Amniotic epithelial cell (primary cell): Measurements from ENCODE around the gene ACVR1.
"Not testable (repeated sequence)": the region's sequence is repeated elsewhere in the genome, so short reads cannot be mapped to it uniquely, and the experiment has no call there.

Source experiments
- DNase-seq: peaks from one replicate; pipeline ENCODE4 v3.0.0-alpha.2; 2010; ENCODE audit warnings: low read depth

Gene ACVR1

DNA sequence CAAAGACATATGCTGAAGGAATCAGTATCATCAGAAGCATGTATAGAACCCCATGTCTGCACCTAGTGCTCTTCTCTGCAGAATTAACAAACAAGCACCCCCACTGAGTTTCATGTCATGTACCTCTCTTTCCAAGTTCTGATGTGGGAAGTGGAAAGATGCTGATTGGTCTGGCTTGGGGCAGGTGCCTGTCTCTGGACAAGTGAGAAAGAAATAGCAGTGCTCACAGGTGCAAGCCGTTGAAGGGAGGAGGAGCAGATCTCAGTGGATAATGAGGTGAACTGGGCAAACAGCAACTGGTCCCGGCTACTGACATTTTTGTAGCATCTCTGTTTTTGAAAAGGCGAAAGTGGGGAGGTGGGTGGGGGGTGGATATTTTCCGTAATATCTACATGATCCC is 17.5 kb upstream of the ACVR1 start:
- DNase-seq = no peak

- no peak for DNase-seq
Observed at GRCh38 chr2:157891643-157892041, 15.5 kb upstream of the ACVR1 start.

GRCh38 chr2:157890969-157891642 is 15.0 kb upstream of the ACVR1 start:
- no peak for DNase-seq

DNA sequence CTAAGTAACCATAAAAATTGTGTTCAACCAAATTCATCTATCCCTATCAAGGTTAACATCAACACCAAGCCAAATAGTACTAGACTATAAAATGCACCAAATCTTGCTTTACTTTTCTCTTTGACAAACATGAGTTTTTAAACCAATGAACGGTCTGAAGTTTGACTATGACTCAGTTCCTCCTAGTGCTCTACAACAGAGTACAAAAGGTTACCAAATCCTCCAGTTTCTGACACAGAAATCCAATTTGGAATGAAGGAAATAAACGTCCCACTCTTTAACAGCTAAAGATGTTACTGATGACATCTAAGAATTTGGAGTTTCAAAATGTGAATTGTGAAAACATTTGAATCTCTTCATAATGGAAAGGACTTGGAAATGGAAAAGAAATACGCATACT is 11.8 kb upstream of the ACVR1 start:
- no peak for DNase-seq

GRCh38 chr2:157884533-157884932 is 8.4 kb upstream of the ACVR1 start:
- DNase-seq = not testable (repeated sequence)

- no peak for DNase-seq
Observed at GRCh38 chr2:157880927-157881326, 4.8 kb upstream of the ACVR1 start.

- no peak for DNase-seq
Observed at GRCh38 chr2:157877761-157878400, 1.8 kb upstream of the ACVR1 start.

DNA sequence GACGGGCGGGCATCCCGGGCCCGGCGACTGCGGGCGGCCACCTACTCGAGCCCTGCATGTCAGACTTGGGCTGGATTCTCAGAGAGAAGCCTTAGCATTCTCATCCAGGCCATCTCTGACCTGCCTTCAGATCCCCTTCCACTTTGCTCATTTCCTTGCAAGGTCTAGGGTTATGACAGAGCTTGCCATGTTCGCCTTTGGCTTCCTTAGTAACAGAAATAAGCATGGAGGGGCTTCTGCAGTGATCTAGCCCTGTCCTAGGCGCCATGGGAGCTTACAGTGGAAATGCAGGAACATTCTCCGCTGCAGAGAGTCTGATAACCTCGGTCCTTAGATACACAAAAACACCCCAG is 632 bp upstream of the ACVR1 start:
- DNase-seq = no peak

DNA sequence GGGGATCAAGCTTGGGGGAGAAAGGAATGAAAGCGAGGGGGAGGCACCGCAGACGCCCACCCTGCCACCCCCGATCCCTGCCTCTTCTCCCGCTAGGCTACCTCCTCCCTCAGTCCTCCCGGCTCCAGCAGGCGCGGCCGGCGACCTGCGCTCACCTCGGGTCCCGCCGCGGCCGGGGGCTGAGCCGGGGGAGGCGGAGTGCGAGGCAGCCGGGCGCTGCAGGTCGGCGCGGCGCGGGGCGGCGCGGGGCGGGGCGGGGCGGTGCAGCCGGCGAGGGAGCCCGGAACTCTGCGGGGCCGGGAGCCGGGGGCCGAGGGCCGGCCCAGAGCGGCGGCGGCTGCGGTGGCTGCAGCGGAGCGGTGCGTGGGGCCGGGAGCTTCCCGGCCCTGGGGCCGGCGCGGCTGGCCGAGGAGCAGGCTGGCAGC is 477 bp downstream of the ACVR1 start:
- DNase-seq = peak; percentile 17

DNA sequence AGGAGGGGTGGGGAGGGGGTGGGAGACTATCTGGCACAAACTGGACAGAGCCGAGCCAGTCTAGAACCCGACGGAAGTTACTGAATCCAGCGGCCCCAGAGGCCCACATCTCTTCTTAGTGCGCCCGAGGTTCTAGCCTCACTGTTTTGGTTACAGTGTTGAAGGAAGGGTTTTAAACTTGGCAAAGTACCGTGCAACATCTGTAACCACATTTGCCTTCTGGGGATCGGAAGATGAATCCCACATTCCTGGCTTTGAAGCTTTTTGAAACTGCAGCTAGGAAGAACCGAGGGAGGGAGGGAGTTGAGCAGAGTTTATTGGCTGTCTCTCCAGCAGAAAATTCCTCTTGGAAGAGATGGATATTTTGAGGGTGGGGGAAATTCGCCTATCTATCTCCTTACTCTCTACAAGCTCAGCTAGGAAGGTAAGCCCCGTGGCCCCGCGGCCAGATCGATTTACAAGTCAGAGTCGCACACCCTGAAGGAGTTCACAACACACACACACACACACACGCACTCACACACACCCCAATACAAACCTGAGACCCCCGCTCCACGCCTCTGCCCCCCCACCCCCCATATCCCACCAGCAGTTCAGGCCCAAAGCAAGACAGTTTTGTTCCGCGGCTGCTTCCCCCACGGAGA is 1.0 kb downstream of the ACVR1 start:
- peak; percentile 81 for DNase-seq

GRCh38 chr2:157874348-157874747 is 1.8 kb downstream of the ACVR1 start:
- peak; percentile 32 for DNase-seq

DNA sequence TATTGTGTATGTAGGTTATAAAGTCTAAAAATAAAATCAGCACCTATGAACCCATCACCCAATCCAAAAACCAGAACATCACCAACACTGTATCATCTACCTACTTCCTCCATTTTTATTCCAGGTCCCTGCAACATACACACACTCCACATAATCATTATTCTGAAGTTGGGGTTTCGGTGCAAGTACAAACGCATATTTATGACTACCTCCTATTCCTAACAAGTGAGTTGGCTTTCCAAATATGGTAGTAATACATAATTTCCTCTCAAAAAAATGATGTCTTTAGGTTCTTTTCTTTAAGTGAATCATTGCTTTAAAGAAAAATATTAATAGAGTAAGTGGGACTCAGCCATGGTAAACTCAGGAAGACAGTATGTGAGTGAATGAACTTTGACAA is 3.3 kb downstream of the ACVR1 start:
- no peak for DNase-seq

DNA sequence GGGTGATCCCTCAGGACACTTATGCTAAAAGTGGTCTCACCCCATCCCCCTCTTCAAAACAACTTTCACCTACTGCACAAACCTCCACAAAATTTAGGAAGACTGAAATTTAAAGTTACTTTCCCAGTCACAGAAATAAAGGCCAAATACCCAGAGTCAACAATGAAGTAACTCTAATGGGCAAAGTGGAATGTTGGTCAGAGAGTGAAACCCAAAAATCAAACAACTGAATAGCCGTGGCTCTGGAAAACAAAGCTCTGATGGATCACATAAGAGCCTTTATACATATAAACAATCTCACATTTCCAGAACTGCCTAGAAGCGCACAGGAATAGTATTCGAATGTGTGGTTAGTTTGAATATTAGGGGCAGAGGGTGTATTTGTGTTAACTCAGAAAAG is 4.7 kb downstream of the ACVR1 start:
- no peak for DNase-seq

DNA sequence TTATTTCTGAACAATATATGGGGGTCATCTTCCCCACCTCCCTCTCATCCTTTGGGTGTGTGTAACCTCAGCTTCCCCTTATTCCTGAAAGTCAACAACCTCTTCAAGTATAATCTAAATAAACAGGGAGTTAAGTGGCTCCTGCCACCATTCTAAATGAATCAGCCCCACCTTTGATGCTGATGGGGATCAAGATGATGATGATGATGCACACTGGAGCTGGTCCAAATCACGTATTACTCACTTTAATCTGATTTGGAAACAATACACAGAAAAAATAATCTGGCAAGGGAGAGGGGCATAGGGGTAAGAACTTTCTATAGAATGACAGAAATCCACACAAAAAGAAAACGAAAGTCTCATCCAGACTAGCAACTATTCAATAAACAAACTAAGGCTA is 7.1 kb downstream of the ACVR1 start:
- no peak for DNase-seq

GRCh38 chr2:157867703-157868102 is 8.4 kb downstream of the ACVR1 start:
- no peak for DNase-seq

DNA sequence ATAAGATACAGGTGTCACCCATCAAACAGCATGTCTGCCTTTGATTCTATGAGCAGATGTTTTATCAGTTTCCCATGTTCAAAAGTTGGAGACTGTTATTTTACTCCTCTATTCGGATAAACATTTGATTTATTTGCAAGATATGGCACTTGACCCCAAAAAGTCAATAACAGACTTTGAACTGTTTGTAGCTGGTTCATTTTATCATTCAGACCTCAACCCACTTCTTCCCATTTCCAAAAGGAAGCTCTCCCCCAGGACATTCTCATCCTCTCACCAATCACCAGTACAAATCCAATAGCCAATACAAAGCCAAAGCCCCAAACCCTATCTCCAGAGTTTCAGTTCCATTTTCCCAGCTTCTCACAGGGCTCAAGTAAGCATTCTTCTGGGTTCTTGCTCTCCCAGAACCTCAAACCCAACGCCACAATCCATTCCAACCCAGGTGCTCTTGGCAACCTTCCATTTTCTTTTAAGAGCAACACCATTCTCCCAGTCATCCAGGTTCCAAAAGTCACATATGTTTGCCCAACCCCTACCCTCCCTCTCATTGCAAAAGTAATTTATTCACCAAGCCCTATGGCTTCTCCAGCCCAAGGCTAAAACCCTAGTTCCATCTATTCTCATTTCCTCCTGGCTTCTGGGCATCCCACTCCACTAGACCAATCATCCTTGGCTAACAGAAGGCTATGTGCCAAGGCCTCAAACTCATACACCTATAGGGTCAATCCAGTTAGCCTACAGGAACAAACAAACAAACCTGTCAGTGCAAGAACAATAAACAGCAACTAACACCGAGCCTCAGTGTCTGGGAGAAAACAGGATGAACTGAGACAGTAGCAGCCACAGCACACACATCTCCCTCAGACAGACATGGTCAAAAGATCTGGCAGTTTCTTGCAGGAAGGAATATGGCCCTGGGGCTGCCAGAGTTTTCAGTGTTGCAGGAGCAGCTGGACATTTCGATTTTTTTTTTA is 9.2 kb downstream of the ACVR1 start:
- no peak for DNase-seq

DNA sequence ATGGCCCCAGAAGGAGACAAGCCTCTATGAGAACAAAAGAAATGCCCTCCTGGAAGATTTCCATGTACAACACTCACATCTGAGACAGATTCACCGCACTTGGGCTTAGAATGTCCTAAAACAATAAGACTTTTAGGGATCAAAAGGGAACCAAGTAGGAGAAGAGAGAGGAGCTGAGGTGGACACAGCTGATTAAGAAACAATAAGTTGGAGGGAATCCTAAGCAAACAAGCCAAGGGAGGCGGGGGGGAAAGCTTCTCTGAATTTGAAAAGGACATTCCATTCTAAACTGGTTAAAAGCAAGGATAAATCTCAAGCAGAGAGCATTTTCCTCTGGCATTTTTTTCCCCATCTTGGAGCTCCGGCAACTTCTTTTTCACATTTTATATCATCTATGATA is 9.9 kb downstream of the ACVR1 start:
- no peak for DNase-seq

DNA sequence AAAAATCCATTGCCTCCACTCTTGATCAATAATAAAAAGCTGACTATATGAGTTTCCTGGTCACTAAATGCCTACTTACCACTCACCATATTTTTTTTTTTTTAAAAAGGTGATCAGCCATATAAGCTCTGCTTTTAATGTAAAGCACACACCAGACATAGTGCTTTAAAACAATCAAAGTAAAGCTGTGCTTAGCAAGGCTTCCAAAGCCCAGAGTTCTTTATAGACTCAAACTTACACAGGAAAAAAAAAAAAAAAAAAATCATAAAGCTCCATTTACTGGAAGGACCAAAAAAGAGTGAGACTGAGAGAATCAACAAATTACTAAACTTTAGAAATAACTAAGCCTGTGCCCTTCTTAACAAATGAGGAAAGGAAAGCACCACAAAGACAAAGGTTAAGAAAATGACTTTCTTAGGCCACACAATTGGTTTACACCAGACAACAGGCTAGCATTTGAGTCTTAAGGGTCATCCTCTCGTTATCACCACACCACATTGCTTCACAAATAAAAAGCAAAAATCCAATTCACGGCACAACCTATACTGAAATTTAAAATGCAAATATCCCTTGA is 11.2 kb downstream of the ACVR1 start:
- DNase-seq = no peak

DNA sequence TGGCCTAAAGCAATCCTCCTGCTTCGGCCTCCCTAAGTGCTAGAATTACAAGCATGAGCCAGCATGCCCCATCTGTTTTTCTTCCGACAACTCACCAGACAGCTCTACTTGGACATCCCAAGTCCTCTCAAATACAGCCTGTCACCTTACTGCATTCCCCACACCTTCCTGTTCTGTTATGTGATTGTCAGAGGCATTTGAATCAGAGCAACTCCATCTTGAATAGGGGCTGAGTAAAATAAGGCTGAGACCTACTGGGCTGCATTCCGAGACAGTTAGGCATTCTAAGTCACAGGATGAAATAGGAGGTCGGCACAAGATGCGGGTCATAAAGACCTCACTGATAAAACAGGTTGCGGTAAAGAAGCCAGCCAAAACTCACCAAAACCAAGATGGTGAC is 17.3 kb downstream of the ACVR1 start:
- DNase-seq = no peak

DNA sequence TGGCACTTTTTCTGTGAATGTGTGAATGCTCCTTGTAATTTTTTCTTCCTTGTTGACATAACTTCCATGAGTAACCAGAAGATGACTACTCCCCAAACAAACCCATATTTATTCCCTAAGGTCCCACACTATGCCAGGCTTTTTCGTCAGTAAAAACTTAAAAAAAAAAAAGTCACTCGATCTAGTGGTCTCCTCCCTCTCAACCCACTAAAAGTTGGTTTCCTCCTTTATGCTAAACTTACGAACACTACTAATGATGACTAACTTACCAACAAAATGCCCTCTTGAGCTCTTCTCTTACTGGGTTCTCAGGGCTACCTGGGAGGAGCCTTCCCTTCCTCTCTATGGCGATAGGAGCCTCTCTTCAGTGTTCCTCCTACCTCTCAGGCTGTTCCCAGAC is 18.2 kb downstream of the ACVR1 start:
- DNase-seq = no peak

DNA sequence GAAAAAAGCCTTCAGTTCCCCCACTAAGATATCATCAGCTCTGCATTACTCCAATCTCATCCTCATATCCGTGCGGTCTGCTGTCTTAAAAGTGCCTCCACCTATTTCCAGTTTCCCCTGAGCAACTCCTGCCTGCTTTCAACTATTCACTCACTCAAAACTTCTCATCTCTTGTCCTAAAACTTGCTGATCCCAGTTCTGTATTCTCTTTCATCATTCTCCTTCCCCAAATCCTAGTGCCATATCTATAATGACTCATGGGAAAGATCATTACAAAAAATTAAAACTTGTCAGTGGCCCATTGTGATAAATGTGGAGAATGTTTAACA is 20.0 kb downstream of the ACVR1 start:
- peak; percentile 17 for DNase-seq

DNA sequence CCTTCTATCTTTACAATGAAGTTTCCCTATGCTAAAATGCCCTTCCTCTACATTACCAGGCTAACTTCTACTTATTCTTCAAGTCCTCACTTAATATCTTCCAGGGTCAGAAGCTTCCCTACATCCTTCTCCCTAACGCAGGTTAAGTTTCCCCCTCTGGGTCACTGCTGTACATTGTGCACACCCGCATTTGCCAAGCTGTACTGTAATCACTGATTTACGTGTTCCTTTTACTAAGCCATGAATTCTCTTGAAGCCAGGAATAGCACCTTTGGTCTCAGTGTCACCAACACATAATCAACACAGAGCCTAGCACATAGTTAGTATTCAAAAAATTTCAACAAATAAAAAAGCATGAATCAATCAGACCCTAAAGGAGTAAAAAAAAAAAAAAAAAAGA is 22.3 kb downstream of the ACVR1 start:
- DNase-seq = no peak
